ENCODE results near the gene WTAP.
"Not testable (repeated sequence)": the region's sequence is repeated elsewhere in the genome, so short reads cannot be mapped to it uniquely, and the experiment has no call there.

The WTAP gene

GRCh38 chr6:159762681-159763293, 35.5 kb downstream of the WTAP start:
- peak; percentile 65 for DNase-seq

DNA sequence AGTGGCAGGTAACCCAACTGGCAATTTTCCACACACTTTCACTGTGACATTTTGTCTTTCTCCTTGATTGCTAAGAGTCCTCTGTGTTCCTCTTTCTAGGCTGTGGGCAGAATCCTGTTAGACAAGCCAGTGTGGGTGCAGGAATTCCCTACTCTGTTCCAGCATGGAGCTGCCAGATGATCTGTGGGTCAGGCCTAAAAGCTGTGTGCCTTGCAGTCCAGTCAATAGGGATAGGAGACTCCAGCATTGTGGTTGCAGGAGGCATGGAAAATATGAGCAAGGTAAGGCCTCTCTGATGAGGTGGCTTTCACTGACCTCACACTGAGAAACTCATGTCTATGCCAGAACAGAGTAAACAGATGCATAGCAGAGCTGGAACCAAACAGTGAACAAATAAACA, 39.6 kb downstream of the WTAP start:
- DNase-seq = no peak

DNA sequence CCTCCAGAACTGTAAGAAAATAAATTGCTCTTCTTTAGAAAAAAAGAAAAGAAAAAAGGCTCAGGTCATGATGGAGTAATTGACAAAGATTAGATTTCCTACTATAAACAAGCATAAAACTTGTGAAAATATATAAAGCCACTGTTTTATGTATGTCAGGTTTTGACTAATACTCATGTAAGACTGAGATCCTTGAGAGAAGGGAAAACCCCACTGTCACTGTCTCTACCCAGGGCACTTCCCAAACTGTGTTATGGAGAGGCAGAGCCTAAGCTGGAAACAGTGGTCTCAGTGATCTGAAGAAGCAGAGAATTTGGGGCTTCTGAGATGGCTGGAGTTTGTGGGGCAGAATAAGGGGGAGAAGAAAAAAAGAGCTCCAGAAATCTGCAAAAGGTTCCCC, 42.2 kb downstream of the WTAP start:
- DNase-seq = no peak

DNA sequence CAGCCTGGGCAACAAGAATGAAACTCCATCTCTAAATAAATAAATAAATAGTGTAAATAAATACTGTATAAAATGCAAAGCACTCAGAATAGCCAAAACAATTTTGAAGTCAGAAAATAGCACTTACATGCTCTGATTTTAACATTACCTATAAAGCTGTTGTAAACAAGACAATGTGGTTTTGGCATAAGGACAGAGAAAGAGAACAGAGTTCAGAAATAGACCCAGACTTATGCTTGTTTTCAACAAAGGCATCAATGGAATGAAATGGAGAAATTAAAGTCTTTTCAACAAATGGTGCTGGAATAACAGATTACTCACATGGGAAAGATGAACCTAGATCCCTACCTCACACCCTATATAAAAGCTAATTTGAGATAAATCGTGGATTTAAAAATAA, 44.9 kb downstream of the WTAP start:
- no peak for DNase-seq

DNA sequence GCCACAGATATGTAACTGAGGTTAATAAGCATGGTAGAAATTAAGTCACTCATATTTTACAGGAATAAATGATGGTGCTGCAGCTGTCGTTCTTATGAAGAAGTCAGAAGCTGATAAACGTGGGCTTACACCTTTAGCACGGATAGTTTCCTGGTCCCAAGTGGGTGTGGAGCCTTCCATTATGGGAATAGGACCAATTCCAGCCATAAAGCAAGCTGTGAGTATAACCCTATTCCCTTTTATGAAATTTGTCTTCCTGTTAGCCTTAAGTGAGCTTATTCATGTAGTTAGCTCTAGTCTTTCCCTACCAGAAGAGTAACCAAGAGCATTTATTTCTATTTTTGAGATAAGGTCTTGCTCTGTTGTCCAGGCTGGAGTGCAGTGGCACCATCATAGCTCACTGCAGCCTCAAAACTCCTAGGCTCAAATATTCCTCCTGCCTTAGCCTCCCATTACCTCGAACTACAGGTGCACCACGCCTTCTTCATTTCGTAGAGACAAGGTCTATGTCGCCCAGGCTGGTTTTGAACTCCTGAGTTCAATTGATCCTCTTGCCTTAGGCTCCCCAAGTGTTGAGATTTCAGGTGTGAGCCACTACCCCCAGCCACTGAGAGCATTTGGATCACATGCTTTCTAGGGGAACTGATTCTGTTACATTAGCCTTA, 50.1 kb downstream of the WTAP start:
- no peak for DNase-seq

GRCh38 chr6:159778131-159778530, 50.8 kb downstream of the WTAP start:
- DNase-seq = no peak

- no peak for DNase-seq
Measured at GRCh38 chr6:159778542-159779103, 51.3 kb downstream of the WTAP start.

- peak; percentile 25 for DNase-seq
Measured at GRCh38 chr6:159788276-159788675, 61.0 kb downstream of the WTAP start.

DNA sequence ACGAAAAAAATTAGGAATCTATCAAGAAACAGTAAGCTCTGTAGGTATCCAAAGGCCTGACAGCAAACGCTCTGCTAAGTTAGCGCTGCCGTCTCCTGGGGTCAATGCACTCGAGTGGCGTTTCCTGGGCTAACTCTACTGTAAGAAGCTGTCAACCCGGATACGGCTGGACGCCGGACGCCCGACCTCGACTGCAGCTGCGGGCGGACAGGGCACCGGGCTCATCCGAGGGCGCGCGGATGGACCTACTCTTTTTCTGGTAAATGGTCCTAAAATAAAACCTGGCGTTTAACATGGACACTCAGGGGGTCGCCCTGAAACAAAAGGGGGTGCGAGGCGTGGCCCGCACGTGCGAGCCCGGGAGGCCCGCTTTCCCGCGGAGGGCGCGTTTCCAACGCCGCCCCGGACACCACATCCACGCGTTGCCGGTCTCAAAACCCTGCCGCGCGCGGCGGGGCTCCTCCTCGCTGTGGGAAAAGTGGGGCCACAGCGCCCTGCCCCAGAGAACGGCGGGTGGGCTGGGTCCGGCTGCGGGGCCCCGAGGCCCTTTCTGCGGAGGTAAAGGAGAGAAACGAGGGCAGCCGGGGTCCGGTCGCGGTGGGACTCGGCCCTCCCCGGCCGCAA, 61.6 kb downstream of the WTAP start:
- DNase-seq = peak; percentile 34

DNA sequence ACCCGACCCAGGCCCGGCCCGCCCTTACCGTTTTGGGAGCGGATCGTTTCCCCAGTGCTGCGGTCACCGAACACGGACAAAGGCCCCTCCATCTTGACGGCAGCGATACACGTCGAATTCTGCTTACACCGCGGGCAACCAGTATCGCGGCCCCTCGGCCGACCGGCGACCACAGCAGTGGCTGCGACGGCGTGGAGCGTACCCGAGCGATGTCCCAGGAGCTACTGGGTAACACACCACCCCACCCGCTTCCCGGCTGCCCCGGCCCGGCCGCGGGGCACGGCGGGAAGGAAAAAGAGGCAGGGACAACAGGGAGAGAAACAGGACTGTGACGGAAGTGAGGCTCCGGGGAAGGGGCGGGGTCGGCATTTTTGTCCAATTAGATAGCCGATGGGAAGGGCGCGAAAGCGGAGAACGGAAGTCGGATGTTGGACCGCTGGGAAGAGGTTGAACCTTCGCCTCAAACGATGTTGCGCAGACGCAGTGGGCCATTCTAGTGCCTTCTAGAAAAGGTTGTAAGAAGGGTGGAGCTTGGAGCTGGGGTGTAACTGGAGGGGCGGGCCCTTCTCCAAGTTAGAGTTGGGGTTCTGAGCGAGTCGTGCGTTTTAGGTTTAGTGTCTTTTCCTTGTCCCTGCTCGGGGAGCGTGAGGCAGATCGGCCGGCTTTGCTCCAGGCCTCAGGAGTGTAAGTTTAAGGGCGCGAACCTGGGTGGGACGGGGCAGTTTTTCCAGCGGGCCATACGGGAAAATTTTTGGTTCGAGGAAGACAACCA, 62.3 kb downstream of the WTAP start, which contains the start of gene TCP1:
TSS of gene TCP1 (minus strand) at position 226 of the 772 bp plus-strand sequence. CDS start at position 92, 134 bp downstream.
- peak; percentile 100 for DNase-seq

DNA sequence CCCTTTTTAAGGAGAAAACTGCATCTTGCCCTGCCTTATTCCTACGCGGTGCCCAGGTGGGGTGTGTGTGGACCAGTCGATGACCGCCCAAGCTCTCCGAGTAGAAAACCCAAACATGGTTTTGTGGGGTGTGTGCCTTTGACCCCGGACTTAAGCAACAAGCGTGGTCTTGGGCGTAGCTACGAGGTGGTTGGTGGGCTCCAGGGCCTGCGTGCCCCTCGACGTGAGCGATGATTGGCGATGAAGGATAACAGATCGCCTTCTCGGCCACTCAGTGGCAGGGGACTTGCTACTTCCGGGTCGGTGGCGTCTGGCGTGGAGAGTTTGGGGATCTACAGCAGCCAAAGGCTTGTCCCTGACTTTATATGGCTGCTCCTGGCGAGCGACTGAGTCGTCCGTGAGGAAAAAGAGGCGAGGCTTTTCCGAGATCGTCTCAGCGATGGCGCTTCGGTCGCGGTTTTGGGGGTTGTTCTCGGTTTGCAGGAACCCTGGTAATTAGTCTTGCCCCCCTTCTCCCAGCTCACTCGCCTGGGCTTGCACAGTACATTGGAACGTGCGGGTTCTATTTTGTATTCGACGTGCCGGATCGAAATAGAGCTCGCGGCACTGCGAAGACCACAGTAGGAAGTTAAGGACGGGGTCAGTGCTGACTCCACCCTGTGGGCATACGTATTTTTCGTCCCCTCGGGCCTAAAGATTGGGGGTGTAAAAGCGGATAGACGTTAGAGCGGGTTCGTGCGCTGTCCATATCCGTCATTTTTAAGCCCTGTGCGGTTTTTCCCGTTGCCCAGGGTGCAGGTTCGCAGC, 63.0 kb downstream of the WTAP start, which contains the start of gene MRPL18:
TSS of gene MRPL18 (plus strand) at position 319 of the 807 bp plus-strand sequence. CDS start at position 440, 121 bp downstream.
- DNase-seq = peak; percentile 91

DNA sequence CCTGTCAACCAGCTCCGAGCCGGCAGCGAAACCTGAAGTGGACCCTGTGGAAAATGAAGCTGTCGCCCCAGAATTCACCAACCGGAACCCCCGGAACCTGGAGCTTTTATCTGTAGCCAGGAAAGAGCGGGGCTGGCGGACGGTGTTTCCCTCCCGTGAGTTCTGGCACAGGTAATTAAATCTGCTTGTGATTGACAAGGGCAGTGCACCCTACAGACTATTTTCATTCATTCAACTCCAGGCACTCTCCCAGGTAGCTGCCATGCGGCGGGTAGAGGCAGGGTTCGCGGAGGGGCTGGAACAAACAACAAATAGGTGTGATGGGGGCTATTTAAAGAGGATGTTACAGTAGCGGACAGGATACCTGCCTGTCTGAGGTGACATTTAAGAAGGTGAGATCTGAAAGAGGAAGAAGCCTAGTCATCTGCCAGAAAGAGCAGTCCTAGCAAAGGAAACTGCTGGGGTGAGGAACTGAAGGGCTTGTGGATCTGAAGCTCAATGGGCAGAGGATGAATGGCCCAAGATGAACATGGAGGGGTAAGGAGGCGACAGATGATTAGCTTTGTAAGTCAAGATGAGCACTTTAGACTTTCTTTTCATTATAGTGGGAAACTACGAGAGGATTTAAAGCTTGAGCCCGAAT, 63.8 kb downstream of the WTAP start:
- DNase-seq = peak; percentile 35

DNA sequence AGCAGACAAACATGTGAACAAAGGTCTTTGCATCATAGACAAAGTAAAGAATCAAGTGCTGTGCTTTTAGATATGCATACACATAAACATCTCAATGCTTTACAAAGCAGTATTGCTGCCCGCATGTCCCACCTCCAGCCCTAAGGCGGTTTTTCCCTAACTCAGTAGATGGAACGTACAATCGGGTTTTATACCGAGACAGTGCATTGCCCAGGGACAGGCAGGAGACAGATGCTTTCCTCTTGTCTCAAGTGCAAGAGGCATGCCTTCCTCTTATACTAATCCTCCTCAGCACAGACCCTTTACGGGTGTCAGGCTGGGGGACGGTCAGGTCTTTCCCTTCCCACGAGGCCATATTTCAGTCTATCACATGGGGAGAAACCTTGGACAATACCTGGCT, 67.7 kb downstream of the WTAP start:
- DNase-seq = not testable (repeated sequence)

GRCh38 chr6:159797554-159797953, 70.2 kb downstream of the WTAP start:
- DNase-seq = no peak

DNA sequence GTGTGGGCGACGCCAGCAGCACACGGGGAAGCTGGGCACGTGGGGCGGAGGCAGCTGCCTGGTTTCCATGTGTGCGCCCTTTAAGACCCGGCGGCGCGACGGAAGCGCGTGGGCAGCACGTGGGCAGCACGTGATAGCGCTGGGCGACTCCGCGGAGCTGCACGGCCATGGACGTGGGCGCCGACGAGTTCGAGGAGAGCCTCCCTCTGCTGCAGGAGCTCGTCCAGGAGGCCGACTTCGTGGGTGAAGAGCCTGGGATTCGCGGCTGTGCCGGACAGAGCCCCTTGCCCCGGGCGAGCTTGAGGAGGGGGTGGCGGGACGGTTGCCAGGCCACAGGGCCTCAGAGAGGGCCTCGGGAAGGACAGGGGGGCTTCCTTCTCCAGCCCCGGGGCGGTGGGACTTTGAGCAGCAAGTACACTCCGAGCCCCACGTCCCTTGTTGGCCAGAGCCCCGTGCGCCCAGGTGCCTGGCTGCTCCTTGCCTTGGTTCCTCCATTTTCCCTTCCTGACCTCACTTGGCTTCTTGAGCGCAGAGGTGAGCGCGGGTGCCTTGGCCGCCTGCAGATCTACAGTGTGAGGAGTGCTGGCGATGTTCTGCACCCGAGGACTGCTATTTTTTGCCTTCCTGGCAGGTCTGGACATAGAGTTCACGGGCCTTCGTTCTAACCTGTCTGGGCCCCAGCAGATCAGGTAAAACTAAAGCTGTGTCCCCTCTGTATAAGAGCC, 73.0 kb downstream of the WTAP start, which contains the start of gene PNLDC1:
TSS of gene PNLDC1 (plus strand) at position 136 of the 725 bp plus-strand sequence. CDS start at position 168, 32 bp downstream.
- no peak for DNase-seq

DNA sequence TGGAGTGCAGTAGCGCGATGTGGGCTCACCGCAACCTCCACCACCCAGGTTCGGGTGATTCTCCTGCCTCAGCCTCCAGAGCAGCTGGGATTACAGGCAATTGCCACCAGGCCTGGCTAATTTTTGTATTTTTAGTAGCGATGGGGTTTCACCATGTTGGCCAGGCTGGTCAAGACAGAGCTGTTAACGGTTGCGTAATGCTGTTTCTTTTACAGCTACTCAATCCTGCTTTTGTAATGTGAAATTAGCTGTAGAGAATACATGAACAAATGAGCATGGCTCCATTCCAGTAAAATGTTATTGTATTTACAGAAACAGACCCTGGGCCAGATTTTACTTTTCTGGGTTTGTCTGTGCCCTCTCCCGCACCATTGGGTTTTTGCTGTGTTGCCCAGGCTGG, 74.6 kb downstream of the WTAP start:
- no peak for DNase-seq

DNA sequence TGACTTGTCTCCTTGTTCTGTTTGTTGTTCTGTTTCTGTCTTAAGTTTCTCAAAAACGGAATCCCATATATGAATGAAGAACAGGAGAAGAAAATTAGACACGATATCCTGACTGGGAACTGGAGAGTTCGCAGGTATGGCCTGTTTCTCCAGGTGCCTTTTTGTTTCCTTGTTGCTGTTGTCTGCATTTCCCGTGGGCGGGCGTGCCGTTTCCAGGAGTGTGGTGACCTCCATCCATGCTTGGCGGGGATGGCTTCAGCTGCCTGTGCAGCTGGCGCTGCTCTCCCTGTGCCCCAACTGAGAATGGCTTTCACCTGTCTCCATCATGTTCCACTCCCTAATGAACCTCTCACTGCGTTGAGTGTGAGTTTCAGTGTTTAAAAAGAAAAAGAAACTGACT, 77.2 kb downstream of the WTAP start:
- DNase-seq = no peak

- DNase-seq = no peak
Measured at GRCh38 chr6:159805440-159806020, 78.2 kb downstream of the WTAP start.
